ENCODE results near the gene CATSPER1.

Gene CATSPER1

GRCh38 chr11:65973439-65974110 is 52.7 kb downstream of the CATSPER1 start:
- Mint-ChIP-seq H3K9me3 (no peaks in the 10 kb centered on the region), H3K4me3 (no peak overlapping the region), H3K4me1 (ENCODE audit: low read depth) (peaks cover 37% of the 10 kb centered on the region), H3K36me3 (ENCODE audit: low read depth) (peaks cover 86% of the 10 kb centered on the region), H3K27me3 (no peaks in the 10 kb centered on the region), H3K27ac (no peak overlapping the region)
- intact Hi-C loops (cut with micrococcal nuclease): no loop called here

GRCh38 chr11:65972116-65972515 is 54.2 kb downstream of the CATSPER1 start:
- no peaks in the 10 kb centered on the region for H3K9me3 Mint-ChIP-seq
- intact Hi-C loops (cut with micrococcal nuclease): no loop called here
- peaks cover 86% of the 10 kb centered on the region for H3K36me3 Mint-ChIP-seq (ENCODE audit: low read depth)
- H3K4me1 Mint-ChIP-seq (ENCODE audit: low read depth): peaks cover 48% of the 10 kb centered on the region
- H3K27ac Mint-ChIP-seq: no peak overlapping the region
- no peak overlapping the region for H3K4me3 Mint-ChIP-seq
- H3K27me3 Mint-ChIP-seq: no peaks in the 10 kb centered on the region

- intact Hi-C loops (cut with micrococcal nuclease): no loop called here
- Mint-ChIP-seq H3K36me3 (ENCODE audit: low read depth) (peaks cover 95% of the 10 kb centered on the region), H3K4me3 (no peak overlapping the region), H3K27ac (peak overlapping the region; percentile 69), H3K4me1 (ENCODE audit: low read depth) (peaks cover 36% of the 10 kb centered on the region), H3K27me3 (no peaks in the 10 kb centered on the region), H3K9me3 (no peaks in the 10 kb centered on the region)
Measured at GRCh38 chr11:65968600-65969482, 57.4 kb downstream of the CATSPER1 start.

GRCh38 chr11:65967329-65967934 is 58.8 kb downstream of the CATSPER1 start:
- no peak overlapping the region for H3K4me3 Mint-ChIP-seq
- H3K36me3 Mint-ChIP-seq (ENCODE audit: low read depth): peaks cover 95% of the 10 kb centered on the region
- peaks cover 50% of the 10 kb centered on the region for H3K4me1 Mint-ChIP-seq (ENCODE audit: low read depth)
- H3K27me3 Mint-ChIP-seq: no peaks in the 10 kb centered on the region
- peak overlapping the region; percentile 69 for H3K27ac Mint-ChIP-seq
- no peaks in the 10 kb centered on the region for H3K9me3 Mint-ChIP-seq
- intact Hi-C loops (cut with micrococcal nuclease): no loop called here

Measured in dendritic cell treated with granulocyte-macrophage colony-stimulating factor and Interleukin-4, amounts not matched to agents 40 ng/mL and 50 ng/mL, for 4 days (primary cell).